ENCODE data around the gene CTLA4. TPM values are rescaled to one million over a fixed set of nuclear protein-coding genes. Genes with fewer than 3 reads are reported as not detected.

CTLA4 gene
- total RNA-seq, 1 donor from 2014 or later: 0.65 TPM

DNA sequence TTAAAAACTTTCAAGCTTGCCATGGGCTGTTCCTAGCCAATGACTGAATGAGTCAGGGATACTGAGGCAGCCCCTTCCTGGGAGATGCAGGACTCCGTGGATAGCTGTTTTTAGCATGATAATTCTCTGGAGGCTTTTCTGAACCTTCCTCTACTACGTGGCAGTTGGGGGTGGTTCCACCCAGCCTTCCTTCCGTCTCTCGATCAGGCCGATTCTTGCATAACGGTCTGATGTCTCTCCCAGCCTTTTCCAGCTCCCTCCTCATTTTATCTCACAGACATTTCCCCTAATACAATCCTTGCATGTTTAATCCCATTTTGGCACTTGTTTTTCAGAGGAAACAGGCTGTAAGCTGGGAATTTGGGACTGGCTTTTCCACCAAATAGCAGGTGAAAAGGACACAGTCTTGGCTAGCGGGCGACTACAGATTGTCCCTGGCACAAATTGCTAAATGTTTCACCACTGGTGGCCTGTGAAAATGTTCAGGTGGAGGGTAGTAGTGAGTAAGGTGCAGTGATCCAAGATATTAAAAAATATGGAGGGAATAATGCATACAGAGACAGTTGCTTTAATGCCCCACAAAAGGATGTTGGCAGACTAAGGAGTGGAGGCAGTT is 21.0 kb upstream of the CTLA4 start:
- Mint-ChIP-seq H3K36me3 (ENCODE audit: low read depth) (no peaks in the 10 kb centered on the region), H3K4me3 (no peak overlapping the region), H3K27ac (ENCODE audit: unreplicated experiment) (no peak overlapping the region), H3K27me3 (ENCODE audit: low read depth) (no peaks in the 10 kb centered on the region), H3K4me1 (no peaks in the 10 kb centered on the region), H3K9me3 (no peaks in the 10 kb centered on the region)
- TF ChIP-seq, protein P1, sequence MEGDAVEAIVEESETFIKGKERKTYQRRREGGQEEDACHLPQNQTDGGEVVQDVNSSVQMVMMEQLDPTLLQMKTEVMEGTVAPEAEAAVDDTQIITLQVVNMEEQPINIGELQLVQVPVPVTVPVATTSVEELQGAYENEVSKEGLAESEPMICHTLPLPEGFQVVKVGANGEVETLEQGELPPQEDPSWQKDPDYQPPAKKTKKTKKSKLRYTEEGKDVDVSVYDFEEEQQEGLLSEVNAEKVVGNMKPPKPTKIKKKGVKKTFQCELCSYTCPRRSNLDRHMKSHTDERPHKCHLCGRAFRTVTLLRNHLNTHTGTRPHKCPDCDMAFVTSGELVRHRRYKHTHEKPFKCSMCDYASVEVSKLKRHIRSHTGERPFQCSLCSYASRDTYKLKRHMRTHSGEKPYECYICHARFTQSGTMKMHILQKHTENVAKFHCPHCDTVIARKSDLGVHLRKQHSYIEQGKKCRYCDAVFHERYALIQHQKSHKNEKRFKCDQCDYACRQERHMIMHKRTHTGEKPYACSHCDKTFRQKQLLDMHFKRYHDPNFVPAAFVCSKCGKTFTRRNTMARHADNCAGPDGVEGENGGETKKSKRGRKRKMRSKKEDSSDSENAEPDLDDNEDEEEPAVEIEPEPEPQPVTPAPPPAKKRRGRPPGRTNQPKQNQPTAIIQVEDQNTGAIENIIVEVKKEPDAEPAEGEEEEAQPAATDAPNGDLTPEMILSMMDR (conservative IDR thresholded peaks at IDR 0.05): no peak
- no peak for DNase-seq (ENCODE audit: low read depth, low spot score)

GRCh38 chr2:203849010-203849409 is 18.6 kb upstream of the CTLA4 start:
- no peak for DNase-seq (ENCODE audit: low read depth, low spot score)
- no peak overlapping the region for H3K4me3 Mint-ChIP-seq
- H3K27ac Mint-ChIP-seq (ENCODE audit: unreplicated experiment): no peak overlapping the region
- no peaks in the 10 kb centered on the region for H3K4me1 Mint-ChIP-seq
- TF ChIP-seq, protein P1 (conservative IDR thresholded peaks at IDR 0.05): no peak
- H3K27me3 Mint-ChIP-seq (ENCODE audit: low read depth): no peaks in the 10 kb centered on the region
- no peaks in the 10 kb centered on the region for H3K36me3 Mint-ChIP-seq (ENCODE audit: low read depth)
- H3K9me3 Mint-ChIP-seq: no peaks in the 10 kb centered on the region

- Mint-ChIP-seq H3K27ac (ENCODE audit: unreplicated experiment) (no peak overlapping the region), H3K4me1 (no peaks in the 10 kb centered on the region), H3K27me3 (ENCODE audit: low read depth) (no peaks in the 10 kb centered on the region), H3K9me3 (no peaks in the 10 kb centered on the region), H3K36me3 (ENCODE audit: low read depth) (no peaks in the 10 kb centered on the region), H3K4me3 (no peak overlapping the region)
- TF ChIP-seq, protein P1 (conservative IDR thresholded peaks at IDR 0.05): no peak
- no peak for DNase-seq (ENCODE audit: low read depth, low spot score)
Observed at GRCh38 chr2:203852760-203853159, 14.8 kb upstream of the CTLA4 start.

- H3K27ac Mint-ChIP-seq (ENCODE audit: unreplicated experiment): no peak overlapping the region
- H3K4me3 Mint-ChIP-seq: no peak overlapping the region
- H3K9me3 Mint-ChIP-seq: no peaks in the 10 kb centered on the region
- TF ChIP-seq, protein P1 (conservative IDR thresholded peaks at IDR 0.05): no peak
- H3K4me1 Mint-ChIP-seq: no peaks in the 10 kb centered on the region
- H3K36me3 Mint-ChIP-seq (ENCODE audit: low read depth): no peaks in the 10 kb centered on the region
- no peak for DNase-seq (ENCODE audit: low read depth, low spot score)
- no peaks in the 10 kb centered on the region for H3K27me3 Mint-ChIP-seq (ENCODE audit: low read depth)
Observed at GRCh38 chr2:203853271-203853670, 14.3 kb upstream of the CTLA4 start.

DNA sequence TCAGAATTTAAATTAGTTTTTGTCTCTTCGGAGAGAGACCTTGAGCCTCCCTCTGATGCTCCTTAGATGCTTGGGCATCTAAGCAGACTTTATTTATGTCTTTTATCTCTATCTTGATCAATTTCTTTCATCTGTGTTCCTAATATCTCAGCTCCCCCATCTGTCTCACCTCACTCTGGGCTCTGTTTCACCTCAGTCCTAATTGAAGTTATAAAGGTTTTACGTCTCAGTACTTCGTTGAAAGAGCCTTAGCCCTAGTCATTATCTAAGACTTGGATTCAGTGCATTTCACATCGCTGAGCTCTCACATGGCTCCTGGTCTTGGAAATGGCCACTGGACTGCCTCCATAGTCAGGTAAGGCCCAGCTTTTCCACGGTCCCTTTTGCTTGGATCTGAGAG is 13.8 kb upstream of the CTLA4 start:
- Mint-ChIP-seq H3K4me3 (no peak overlapping the region), H3K27me3 (ENCODE audit: low read depth) (no peaks in the 10 kb centered on the region), H3K36me3 (ENCODE audit: low read depth) (no peaks in the 10 kb centered on the region), H3K27ac (ENCODE audit: unreplicated experiment) (no peak overlapping the region), H3K4me1 (no peaks in the 10 kb centered on the region), H3K9me3 (no peaks in the 10 kb centered on the region)
- TF ChIP-seq, protein P1 (conservative IDR thresholded peaks at IDR 0.05): no peak
- no peak for DNase-seq (ENCODE audit: low read depth, low spot score)

Measured in neural crest cell (in vitro differentiated cells).